Epithelial cell of proximal tubule (primary cell): ENCODE results near the gene FBXW9. TPM values are rescaled to one million over a fixed set of nuclear protein-coding genes. Genes with fewer than 3 reads are reported as not detected.

Experiments used
- DNase-seq: peaks from one replicate; pipeline ENCODE4 v3.0.0-alpha.2; 2011; ENCODE audit warnings: low read depth
- H3K4me3 ChIP-seq: 2 replicates; pipeline ENCODE4 v1.5.1; 2011; ENCODE audit warnings: low read depth, mild to moderate bottlenecking, low read length
- CTCF ChIP-seq: conservative IDR thresholded peaks from 2 replicates; pipeline ENCODE4 v1.5.1; 2012; ENCODE audit warnings: low read depth, mild to moderate bottlenecking, low read length
- total RNA-seq: library from RNA; depleted of rRNA; stranded (reverse); fragments of >200 nt; gene quantifications from 2 replicates; pipeline ENCODE4 v1.2.3, GENCODE V29; 2015

Gene FBXW9
- total RNA-seq = 18.5 and 21.3 TPM in 2 replicates

- no peak for TF ChIP-seq CTCF
- peak within 1 kb of the TSS; percentile 92 for H3K4me3 ChIP-seq
- peak; percentile 54 for DNase-seq
These were observed at the start of gene FBXW9 for GRCh38 chr19:12696366-12697335. Gene FBXW9 (minus strand): TSS chr19:12696631. CDS start chr19:12696581, 50 bp downstream.

- no peak for DNase-seq
- no peak for TF ChIP-seq CTCF
- no peak overlapping the region for H3K4me3 ChIP-seq
These were observed 48.9 kb upstream of the FBXW9 start for GRCh38 chr19:12745166-12745897.

- DNase-seq = no peak
- H3K4me3 ChIP-seq = peak overlapping the region; percentile 98
- no peak for TF ChIP-seq CTCF
These were observed 41.5 kb upstream of the FBXW9 start for GRCh38 chr19:12737835-12738351.

GRCh38 chr19:12736995-12737834, 40.8 kb upstream of the FBXW9 start, which contains the start of gene GET3:
Gene GET3 (plus strand): TSS chr19:12737497. CDS start chr19:12737506, 9 bp downstream.
- no peak for TF ChIP-seq CTCF
- peak; percentile 100 for DNase-seq
- peak within 1 kb of the TSS; percentile 98 for H3K4me3 ChIP-seq

GRCh38 chr19:12733369-12734214, 37.2 kb upstream of the FBXW9 start:
- TF ChIP-seq CTCF = peak; percentile 54
- no peak for DNase-seq
- peak overlapping the region; percentile 86 for H3K4me3 ChIP-seq
